22Rv1 (cell line): ENCODE measurements around the gene SLC26A3.

Experiments
- CTCF ChIP-seq: fragments of 450-650 bp; IDR thresholded peaks from 2 replicates; pipeline ENCODE4 v1.5.1; 2017; ENCODE audit warnings: mild to moderate bottlenecking
- ZFX ChIP-seq: fragments of 450-650 bp; IDR thresholded peaks from 2 replicates; pipeline ENCODE4 v1.6.1; 2017; ENCODE audit warnings: antibody characterized with exemption, borderline replicate concordance

GRCh38 chr7:107850643-107851042 lies 47.6 kb upstream of the SLC26A3 start:
- TF ChIP-seq CTCF: no peak
- no peak for TF ChIP-seq ZFX
